Gastroesophageal sphincter (tissue), 4 donors: ENCODE results near the gene KIRREL1. TPM values are rescaled to one million over a fixed set of nuclear protein-coding genes. Genes with fewer than 3 reads are reported as not detected.

Experiments
- ATAC-seq: fragments of 150-250 bp; one replicate; pipeline ENCODE4 v1.9.1; 2016; ENCODE audit warnings: mild to moderate bottlenecking, moderate library complexity
- H3K27ac ChIP-seq, 4 donors: fragments of 200-600 bp; sonication (generic) in 3 of 4; 1 replicate in 3 of 4; 2 replicates in 1 of 4; pipeline ENCODE4 v1.5.1; 2016 to 2019
- H3K27me3 ChIP-seq: fragments of 200-600 bp; sonication (generic); one replicate; pipeline ENCODE4 v1.5.1; 2019
- H3K36me3 ChIP-seq, 2 donors: fragments of 200-600 bp; sonication (generic); one replicate each; pipeline ENCODE4 v1.5.1; 2019; ENCODE audit warnings: control low read depth in 1 of 2
- H3K4me1 ChIP-seq, 3 donors: fragments of 200-600 bp; sonication (generic); 1 replicate in 2 of 3; 2 replicates in 1 of 3; pipeline ENCODE4 v1.5.1; 2016 to 2019; ENCODE audit warnings: control low read depth in 2 of 3
- H3K4me3 ChIP-seq, 2 donors: fragments of 200-600 bp; sonication (generic); one replicate each; pipeline ENCODE4 v1.5.1; 2019; ENCODE audit warnings: mild to moderate bottlenecking in 1 of 2, moderate library complexity in 1 of 2
- H3K9me3 ChIP-seq, 3 donors: fragments of 200-600 bp; sonication (generic); one replicate each; pipeline ENCODE4 v1.5.1; 2017 to 2019; ENCODE audit warnings: control low read depth in 2 of 3
- CTCF ChIP-seq, 4 experiments: fragments of 200-600 bp in 2 of 4; fragments of 450-650 bp in 2 of 4; sonication (generic) in 1 of 4; IDR thresholded peaks; one replicate each; pipeline ENCODE4 v1.5.1; 2017 to 2019; ENCODE audit warnings: antibody characterized with exemption in 4 of 4, mild to moderate bottlenecking in 2 of 4, moderate library complexity in 2 of 4
- EP300 ChIP-seq: sonication (generic); formaldehyde crosslinking; IDR thresholded peaks from one replicate; pipeline ENCODE4 v1.6.1; 2017; ENCODE audit warnings: antibody characterized with exemption, mild to moderate bottlenecking
- POLR2A ChIP-seq, 2 donors: fragments of 450-650 bp; IDR thresholded peaks; one replicate each; pipeline ENCODE4 v1.6.1; 2017; ENCODE audit warnings: antibody characterized with exemption in 2 of 2, mild to moderate bottlenecking in 2 of 2, moderate library complexity in 1 of 2
- POLR2AphosphoS5 ChIP-seq: sonication (generic); formaldehyde crosslinking; IDR thresholded peaks from one replicate; pipeline ENCODE4 v1.6.1; 2017; ENCODE audit warnings: antibody characterized with exemption
- WGBS, 2 donors: methylation state at CpG; one replicate each; pipeline ENCODE4 v1.1.5; 2018; ENCODE audit warnings: low coverage in 1 of 2; 5-methylcytosine and 5-hydroxymethylcytosine counted together
- total RNA-seq, 4 donors: library from RNA; depleted of rRNA; stranded (reverse); fragments of >200 nt; gene quantifications; one replicate each; pipeline ENCODE4 v1.1.0, GENCODE V29; 2016

KIRREL1 gene
- total RNA-seq, 4 donors from 2014 or later: 43.1 to 73.1 (median 48.1) TPM

- Histone ChIP-seq H3K9me3 (no peaks in the 10 kb centered on the region), H3K36me3 (no peaks in the 10 kb centered on the region), H3K27ac (no peak overlapping the region), H3K4me3 (no peak overlapping the region), H3K4me1 (peaks cover 0 to 60% (median 11%) of the 10 kb centered on the region in 3 donors), H3K27me3 (no peaks in the 10 kb centered on the region)
- ATAC-seq: no peak
- TF ChIP-seq EP300 (no peak), CTCF (IDR thresholded peaks at IDR 0.05) (no peak), POLR2A (IDR thresholded peaks at IDR 0.05) (no peak), POLR2AphosphoS5 (no peak)
Measured at GRCh38 chr1:158053276-158053675, 59.8 kb downstream of the KIRREL1 start.

- 100% methylated on average over 1 to 3 of the region's 4 CpGs for WGBS, 2 donors
Measured at GRCh38 chr1:158054721-158055120, 61.3 kb downstream of the KIRREL1 start.

GRCh38 chr1:158055854-158056253, 62.4 kb downstream of the KIRREL1 start:
- TF ChIP-seq EP300 (no peak), POLR2AphosphoS5 (no peak), CTCF (IDR thresholded peaks at IDR 0.05) (no peak), POLR2A (IDR thresholded peaks at IDR 0.05) (no peak)
- Histone ChIP-seq H3K4me1 (peaks cover 0 to 59% (median 10%) of the 10 kb centered on the region in 3 donors), H3K9me3 (no peaks in the 10 kb centered on the region), H3K36me3 (no peaks in the 10 kb centered on the region), H3K27ac (no peak overlapping the region), H3K27me3 (no peaks in the 10 kb centered on the region), H3K4me3 (no peak overlapping the region)
- WGBS, 2 donors: 38% methylated on average over 2 of the region's 4 CpGs; no CpG with 5 or more reads in 1 of the 2 donors
- ATAC-seq: peak; percentile 59

More at GRCh38 chr1:158054721-158055120, 61.3 kb downstream of the KIRREL1 start:
- ATAC-seq: no peak
- no peak overlapping the region for H3K4me3 ChIP-seq
- TF ChIP-seq POLR2AphosphoS5 (no peak), CTCF (IDR thresholded peaks at IDR 0.05) (no peak), POLR2A (IDR thresholded peaks at IDR 0.05) (no peak), EP300 (no peak)
- peaks cover 0 to 60% (median 10%) of the 10 kb centered on the region in 3 donors for H3K4me1 ChIP-seq
- H3K27me3 ChIP-seq: no peaks in the 10 kb centered on the region
- H3K36me3 ChIP-seq: no peaks in the 10 kb centered on the region
- no peak overlapping the region for H3K27ac ChIP-seq
- no peaks in the 10 kb centered on the region for H3K9me3 ChIP-seq

GRCh38 chr1:158056498-158056897, 63.1 kb downstream of the KIRREL1 start:
- no peaks in the 10 kb centered on the region for H3K36me3 ChIP-seq
- H3K4me1 ChIP-seq: peaks cover 0 to 59% (median 10%) of the 10 kb centered on the region in 3 donors
- H3K27me3 ChIP-seq: no peaks in the 10 kb centered on the region
- no peaks in the 10 kb centered on the region for H3K9me3 ChIP-seq
- H3K27ac ChIP-seq: no peak overlapping the region
- WGBS, 2 donors: 60 to 83% methylated on average over 1 to 2 of the region's 5 CpGs
- ATAC-seq: no peak
- TF ChIP-seq EP300 (no peak), CTCF (IDR thresholded peaks at IDR 0.05) (no peak), POLR2A (IDR thresholded peaks at IDR 0.05) (no peak), POLR2AphosphoS5 (no peak)
- H3K4me3 ChIP-seq: no peak overlapping the region

GRCh38 chr1:158058237-158058985, 65.0 kb downstream of the KIRREL1 start:
- Histone ChIP-seq H3K27ac (no peak overlapping the region), H3K36me3 (peaks cover 0 to 2% of the 10 kb centered on the region in 2 donors), H3K9me3 (no peaks in the 10 kb centered on the region), H3K27me3 (no peaks in the 10 kb centered on the region), H3K4me3 (no peak overlapping the region), H3K4me1 (peaks cover 0 to 59% (median 10%) of the 10 kb centered on the region in 3 donors)
- WGBS, 2 donors: 44 to 83% methylated on average over 2 to 4 of the region's 10 CpGs
- TF ChIP-seq POLR2A (IDR thresholded peaks at IDR 0.05): no peak
- no peak for TF ChIP-seq POLR2AphosphoS5
- TF ChIP-seq CTCF (IDR thresholded peaks at IDR 0.05): no peak
- TF ChIP-seq EP300: no peak
- no peak for ATAC-seq
